GM12878 (cell line): ENCODE measurements around the gene FLACC1. TPM values are rescaled to one million over a fixed set of nuclear protein-coding genes. Genes with fewer than 3 reads are reported as not detected.

ENCODE experiments used
- ATAC-seq: fragments of 200-7000 bp; cut with Tn5 transposase; 3 replicates; pipeline ENCODE4 v1.9.1; 2020; ENCODE audit warnings: mild to moderate bottlenecking, moderate library complexity
- BruUV-seq: library from RNA; stranded (reverse); fragments of 400-500 nt; replicated peaks from 2 replicates; lab custom pipeline; 2021; lab: Mats Ljungman, UMichigan
- CTCF ChIA-PET: fragments of 300-600 bp; sonication (Branson Sonifier 250); formaldehyde crosslinking; extraction: SDS; loops from one replicate; lab custom pipeline; 2021; ENCODE audit warnings: inconsistent platforms; lab: Yijun Ruan, JAX
- POLR2A ChIA-PET: fragments of 350-600 bp; formaldehyde crosslinking; extraction: SDS; loops from one replicate; lab custom pipeline; 2021; ENCODE audit warnings: inconsistent platforms; lab: Charles Lee
- RAD21 ChIA-PET: fragments of 300-600 bp; sonication (Branson Sonifier 250); formaldehyde crosslinking; loops from one replicate; lab custom pipeline; 2023; ENCODE audit warnings: antibody characterized with exemption; ENCODE audit not compliant: unreplicated experiment; lab: Charles Lee
- SMC1A ChIA-PET: fragments of 300-600 bp; sonication (Branson Sonifier 250); formaldehyde crosslinking; loops from one replicate; lab custom pipeline; 2023; ENCODE audit not compliant: unreplicated experiment, uncharacterized antibody; lab: Charles Lee
- DNase-seq: peaks from one replicate; pipeline ENCODE4 v3.0.0-alpha.2; 2011; ENCODE audit warnings: low read depth, low spot score
- FAIRE-seq: peaks from 3 replicates; lab custom pipeline; 2011; peaks lifted over from hg19 to GRCh38; lab: Jason Lieb, UNC
- H2AFZ ChIP-seq: 2 replicates; pipeline ENCODE4 v1.6.0; 2011; ENCODE audit warnings: low read depth, low read length, control low read depth; ENCODE audit not compliant: control insufficient read depth
- H3K27ac ChIP-seq: 2 replicates; pipeline ENCODE4 v1.5.1; 2011; ENCODE audit warnings: control low read depth; ENCODE audit not compliant: control insufficient read depth, insufficient read depth
- H3K27me3 ChIP-seq, 2 experiments: replicated peaks in 1 of 2; 2 replicates each; pipeline versions ENCODE4 v1.6.0 to v1.6.1; 2011; ENCODE audit warnings: low read length in 1 of 2; ENCODE audit not compliant: control insufficient read depth in 2 of 2, insufficient read depth in 2 of 2
- H3K36me3 ChIP-seq, 2 experiments: 2 replicates each; pipeline ENCODE4 v1.5.1; 2011; ENCODE audit warnings: low read length in 1 of 2; ENCODE audit not compliant: control insufficient read depth in 2 of 2, insufficient read depth in 2 of 2
- H3K4me1 ChIP-seq: 2 replicates; pipeline ENCODE4 v1.6.1; 2011; ENCODE audit warnings: mild to moderate bottlenecking, low read length, moderate library complexity, mixed read lengths; ENCODE audit not compliant: control insufficient read depth, insufficient read depth
- H3K4me2 ChIP-seq: 2 replicates; pipeline ENCODE4 v1.6.0; 2011; ENCODE audit warnings: control low read depth; ENCODE audit not compliant: control insufficient read depth, insufficient read depth
- H3K4me3 ChIP-seq: fragments of 200-600 bp; sonication (generic); 2 replicates; pipeline ENCODE4 v1.5.1; 2016
- H3K79me2 ChIP-seq: 2 replicates; pipeline ENCODE4 v1.6.0; 2011; ENCODE audit warnings: low read length; ENCODE audit not compliant: control insufficient read depth, insufficient read depth
- H3K9ac ChIP-seq: 2 replicates; pipeline ENCODE4 v1.8.0; 2011; ENCODE audit warnings: low read length, control low read depth, mixed read lengths; ENCODE audit not compliant: control insufficient read depth, insufficient read depth
- H3K9me3 ChIP-seq: replicated peaks from 3 replicates; pipeline ENCODE4 v1.5.1; 2011; ENCODE audit warnings: mild to moderate bottlenecking, low read length; ENCODE audit not compliant: control insufficient read depth, insufficient read depth
- H4K20me1 ChIP-seq: 2 replicates; pipeline ENCODE4 v1.6.0; 2011; ENCODE audit not compliant: control insufficient read depth, insufficient read depth
- CBX5 ChIP-seq: sonication (generic); IDR thresholded peaks from 2 replicates; pipeline ENCODE4 v1.6.1; 2016; ENCODE audit warnings: low read depth, moderate library complexity, mild to moderate bottlenecking, inconsistent platforms
- EP300 ChIP-seq, 2 experiments: fragments of 150-350 bp in 1 of 2; IDR thresholded peaks; 2 replicates each; pipeline ENCODE4 v1.6.1; 2011 to 2012; ENCODE audit warnings: low read depth in 2 of 2, low read length in 2 of 2, borderline replicate concordance in 1 of 2, improper control_type of control experiment in 1 of 2, inconsistent platforms in 1 of 2; ENCODE audit not compliant: control insufficient read depth in 1 of 2
- FOS ChIP-seq: IDR thresholded peaks from 3 replicates; pipeline ENCODE4 v1.6.1; 2011; ENCODE audit warnings: borderline replicate concordance; ENCODE audit not compliant: insufficient read length; ENCODE audit errors: extremely low read depth
- MTA3 ChIP-seq: IDR thresholded peaks from 2 replicates; pipeline ENCODE4 v1.6.1; 2012; ENCODE audit warnings: low read length, inconsistent platforms, borderline replicate concordance
- NFYB ChIP-seq: IDR thresholded peaks from 2 replicates; pipeline ENCODE4 v1.6.1; 2011; ENCODE audit warnings: low read depth, mild to moderate bottlenecking, low read length, improper control_type of control experiment, moderate library complexity; ENCODE audit not compliant: insufficient read depth
- POLR2AphosphoS5 ChIP-seq: IDR thresholded peaks from 2 replicates; pipeline ENCODE4 v1.6.1; 2011; ENCODE audit warnings: mild to moderate bottlenecking, low read length, inconsistent platforms
- TBL1XR1 ChIP-seq: IDR thresholded peaks from 2 replicates; pipeline ENCODE4 v1.6.1; 2012; ENCODE audit warnings: low read depth, low read length, improper control_type of control experiment
- WGBS: methylation state at CpG from one replicate; pipeline ENCODE4 v1.1.6; 2016; ENCODE audit warnings: low lambda C conversion rate; ENCODE audit not compliant: insufficient replicate concordance, insufficient coverage; ENCODE audit errors: missing lambda C conversion rate; 5-methylcytosine and 5-hydroxymethylcytosine counted together
- in situ Hi-C: fragments of 300-500 bp; cut with MboI; formaldehyde crosslinking; loops from 9 replicates; pipeline ENCODE4 v1.14.3; 2018; ENCODE audit warnings: mixed read lengths
- intact Hi-C: fragments of 100-400 bp; cut with micrococcal nuclease; formaldehyde crosslinking; loops from one replicate; pipeline ENCODE4 v1.14.2; 2022; ENCODE audit not compliant: unreplicated experiment
- polyA plus RNA-seq, 11 experiments: library from polyadenylated mRNA; depleted of rRNA in 4 of 11; unstranded in 6 of 11; stranded (reverse) in 5 of 11; fragments of >200 nt; fragmentation: Nextera tagmentation in 4 of 11; fragmentation: Illumina TruSeq in 1 of 11; extraction: Ambion mirVana in 4 of 11; extraction: Trizol in 1 of 11; gene quantifications; 1 replicate in 1 of 11; 2 replicates in 10 of 11; pipeline versions ENCODE4 v1.2.1 to v1.2.3, GENCODE V29; 2011 to 2016; ENCODE audit warnings: inconsistent platforms in 2 of 11, missing spikeins in 2 of 11, low read depth in 1 of 11
- total RNA-seq, 4 experiments: library from RNA; depleted of rRNA in 3 of 4; stranded (reverse); fragments of >200 nt in 3 of 4; fragmentation: Illumina TruSeq in 1 of 4; extraction: Trizol in 1 of 4; gene quantifications; 2 replicates each; pipeline versions ENCODE4 v1.2.1 to v1.2.3, GENCODE V29; 2013 to 2021
- TF ChIP-seq, protein P1 (sequence below): fragments of 450-650 bp; formaldehyde crosslinking; IDR thresholded peaks from 2 replicates; pipeline ENCODE4 v1.5.0; 2022; ENCODE audit warnings: mild to moderate bottlenecking, missing genetic modification characterization
- TF ChIP-seq, protein P2 (sequence below): fragments of 450-650 bp; IDR thresholded peaks from 2 replicates; pipeline ENCODE4 v1.6.1; 2014; ENCODE audit warnings: mild to moderate bottlenecking

The FLACC1 gene
- total and polyA plus RNA-seq, 10 of the 15 experiments (the other 5 are each of a cell fraction or from before 2014, with no cell fraction given), result 0.08 to 0.54 (median 0.30) TPM; not detected in 2

DNA sequence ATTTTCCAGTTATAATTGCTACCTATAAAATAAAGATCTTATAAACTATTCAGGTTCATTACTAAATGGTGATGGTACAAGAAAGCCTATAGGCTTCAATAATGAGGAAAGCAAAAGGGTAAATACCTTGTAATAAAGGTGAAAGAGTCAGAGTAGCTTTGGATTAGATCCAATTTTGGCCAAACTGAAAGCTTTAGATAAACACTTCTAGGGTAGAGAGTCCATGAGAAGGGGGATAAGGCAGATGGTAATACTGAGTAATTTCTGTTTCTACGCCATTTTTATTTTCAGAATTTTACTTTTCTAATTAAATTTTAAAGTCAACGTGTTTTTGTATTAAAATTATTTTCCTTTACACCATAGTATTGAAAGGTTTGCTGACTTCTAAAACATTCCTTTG lies 87.4 kb downstream of the FLACC1 start:
- no TSS peak for BruUV-seq
- in situ Hi-C loops, result no loop called here
- H2AFZ ChIP-seq, result no peak overlapping the region
- no peaks in the 10 kb centered on the region for H3K27me3 ChIP-seq
- TF ChIP-seq CBX5, result no peak
- TF ChIP-seq TBL1XR1, result no peak
- TF ChIP-seq MTA3, result no peak
- no peak for TF ChIP-seq POLR2AphosphoS5
- TF ChIP-seq, protein P1, sequence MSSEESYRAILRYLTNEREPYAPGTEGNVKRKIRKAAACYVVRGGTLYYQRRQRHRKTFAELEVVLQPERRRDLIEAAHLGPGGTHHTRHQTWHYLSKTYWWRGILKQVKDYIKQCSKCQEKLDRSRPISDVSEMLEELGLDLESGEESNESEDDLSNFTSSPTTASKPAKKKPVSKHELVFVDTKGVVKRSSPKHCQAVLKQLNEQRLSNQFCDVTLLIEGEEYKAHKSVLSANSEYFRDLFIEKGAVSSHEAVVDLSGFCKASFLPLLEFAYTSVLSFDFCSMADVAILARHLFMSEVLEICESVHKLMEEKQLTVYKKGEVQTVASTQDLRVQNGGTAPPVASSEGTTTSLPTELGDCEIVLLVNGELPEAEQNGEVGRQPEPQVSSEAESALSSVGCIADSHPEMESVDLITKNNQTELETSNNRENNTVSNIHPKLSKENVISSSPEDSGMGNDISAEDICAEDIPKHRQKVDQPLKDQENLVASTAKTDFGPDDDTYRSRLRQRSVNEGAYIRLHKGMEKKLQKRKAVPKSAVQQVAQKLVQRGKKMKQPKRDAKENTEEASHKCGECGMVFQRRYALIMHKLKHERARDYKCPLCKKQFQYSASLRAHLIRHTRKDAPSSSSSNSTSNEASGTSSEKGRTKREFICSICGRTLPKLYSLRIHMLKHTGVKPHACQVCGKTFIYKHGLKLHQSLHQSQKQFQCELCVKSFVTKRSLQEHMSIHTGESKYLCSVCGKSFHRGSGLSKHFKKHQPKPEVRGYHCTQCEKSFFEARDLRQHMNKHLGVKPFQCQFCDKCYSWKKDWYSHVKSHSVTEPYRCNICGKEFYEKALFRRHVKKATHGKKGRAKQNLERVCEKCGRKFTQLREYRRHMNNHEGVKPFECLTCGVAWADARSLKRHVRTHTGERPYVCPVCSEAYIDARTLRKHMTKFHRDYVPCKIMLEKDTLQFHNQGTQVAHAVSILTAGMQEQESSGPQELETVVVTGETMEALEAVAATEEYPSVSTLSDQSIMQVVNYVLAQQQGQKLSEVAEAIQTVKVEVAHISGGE (CRISPR knock-in tag), result no peak
- TF ChIP-seq, protein P2, sequence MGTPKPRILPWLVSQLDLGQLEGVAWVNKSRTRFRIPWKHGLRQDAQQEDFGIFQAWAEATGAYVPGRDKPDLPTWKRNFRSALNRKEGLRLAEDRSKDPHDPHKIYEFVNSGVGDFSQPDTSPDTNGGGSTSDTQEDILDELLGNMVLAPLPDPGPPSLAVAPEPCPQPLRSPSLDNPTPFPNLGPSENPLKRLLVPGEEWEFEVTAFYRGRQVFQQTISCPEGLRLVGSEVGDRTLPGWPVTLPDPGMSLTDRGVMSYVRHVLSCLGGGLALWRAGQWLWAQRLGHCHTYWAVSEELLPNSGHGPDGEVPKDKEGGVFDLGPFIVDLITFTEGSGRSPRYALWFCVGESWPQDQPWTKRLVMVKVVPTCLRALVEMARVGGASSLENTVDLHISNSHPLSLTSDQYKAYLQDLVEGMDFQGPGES, result no peak
- TF ChIP-seq EP300 (IDR thresholded peaks at IDR 0.05; ENCODE audit: borderline replicate concordance in 1 of 2, control insufficient read depth in 1 of 2, low read depth in 2 of 2, low read length in 2 of 2), result no peak
- no peak for TF ChIP-seq NFYB
- no peak for TF ChIP-seq FOS
- TF ChIP-seq, all 136 proteins: peak for 0
- FAIRE-seq (no peak), ATAC-seq (no peak), DNase-seq (no peak)
- CTCF ChIA-PET, result interaction anchor here (0.8 to 1.1 kb wide), 3 partner anchors 60 to 95 kb away, joined by 3 read pairs; no protein-coding TSS in a partner anchor
- RAD21 ChIA-PET, result interaction anchor here (0.7 kb wide), 1 partner anchor 10 kb away, joined by 3 read pairs; no protein-coding TSS in a partner anchor
- no peaks in the 10 kb centered on the region for H3K9me3 ChIP-seq
- intact Hi-C loops, result loop anchor here (10.0 kb wide), 1 partner anchor 375 kb away; the partner anchor contains the start of gene TMEM237
- 64% methylated on average over 2 of the region's 2 CpGs for WGBS
- H3K4me2 ChIP-seq, result no peak overlapping the region
- H3K79me2 ChIP-seq, result no peaks in the 10 kb centered on the region
- H3K9ac ChIP-seq, result no peak overlapping the region
- H4K20me1 ChIP-seq, result no peaks in the 10 kb centered on the region
- no peaks in the 10 kb centered on the region for H3K4me1 ChIP-seq
- peaks cover 2 to 15% of the 10 kb centered on the region in 2 experiments for H3K36me3 ChIP-seq
- H3K27ac ChIP-seq, result no peak overlapping the region
- no peak overlapping the region for H3K4me3 ChIP-seq
- POLR2A ChIA-PET, result no interaction called here
- SMC1A ChIA-PET, result interaction anchor here (0.6 to 1.7 kb wide), 5 partner anchors 9 to 33 kb away, joined by 3 to 5 read pairs (median 4); no protein-coding TSS in a partner anchor
